ENCODE measurements around the gene TDO2.
"Not testable (repeated sequence)": the region's sequence is repeated elsewhere in the genome, so short reads cannot be mapped to it uniquely, and the experiment has no call there.

The TDO2 gene

GRCh38 chr4:155903453-155903852 is at the start of gene TDO2:
Gene TDO2 (plus strand): TSS chr4:155903696. CDS start chr4:155903759, 63 bp downstream.
- no peak for DNase-seq (ENCODE audit: low read depth)

- peak; percentile 31 for DNase-seq (ENCODE audit: low read depth)
Observed at GRCh38 chr4:155854582-155855226, 48.8 kb upstream of the TDO2 start.

- no peak for DNase-seq (ENCODE audit: low read depth)
Observed at GRCh38 chr4:155855897-155856296, 47.6 kb upstream of the TDO2 start.

GRCh38 chr4:155866177-155866576 is 37.3 kb upstream of the TDO2 start, which contains the start of gene ASIC5:
Gene ASIC5 (minus strand): TSS chr4:155866277. CDS start chr4:155866226, 51 bp downstream.
- DNase-seq (ENCODE audit: low read depth): no peak

- DNase-seq (ENCODE audit: low read depth): no peak
Observed at GRCh38 chr4:155875878-155876277, 27.6 kb upstream of the TDO2 start.

GRCh38 chr4:155877971-155878370 is 25.5 kb upstream of the TDO2 start:
- no peak for DNase-seq (ENCODE audit: low read depth)

- DNase-seq (ENCODE audit: low read depth): no peak
Observed at GRCh38 chr4:155878611-155879010, 24.9 kb upstream of the TDO2 start.

- no peak for DNase-seq (ENCODE audit: low read depth)
Observed at GRCh38 chr4:155879767-155880166, 23.7 kb upstream of the TDO2 start.

GRCh38 chr4:155881555-155881954 is 21.9 kb upstream of the TDO2 start:
- DNase-seq (ENCODE audit: low read depth): no peak

- DNase-seq (ENCODE audit: low read depth): no peak
Observed at GRCh38 chr4:155883895-155884294, 19.6 kb upstream of the TDO2 start.

- no peak for DNase-seq (ENCODE audit: low read depth)
Observed at GRCh38 chr4:155885666-155886065, 17.8 kb upstream of the TDO2 start.

- no peak for DNase-seq (ENCODE audit: low read depth)
Observed at GRCh38 chr4:155887045-155887444, 16.5 kb upstream of the TDO2 start.

GRCh38 chr4:155887847-155888570 is 15.5 kb upstream of the TDO2 start:
- DNase-seq (ENCODE audit: low read depth): no peak

- DNase-seq (ENCODE audit: low read depth): peak; percentile 71
Observed at GRCh38 chr4:155889031-155889793, 14.3 kb upstream of the TDO2 start.

GRCh38 chr4:155889946-155890345 is 13.6 kb upstream of the TDO2 start:
- no peak for DNase-seq (ENCODE audit: low read depth)

- no peak for DNase-seq (ENCODE audit: low read depth)
Observed at GRCh38 chr4:155891058-155891457, 12.4 kb upstream of the TDO2 start.

GRCh38 chr4:155898371-155898770 is 5.1 kb upstream of the TDO2 start:
- not testable (repeated sequence) for DNase-seq (ENCODE audit: low read depth)

GRCh38 chr4:155899891-155900290 is 3.6 kb upstream of the TDO2 start:
- DNase-seq (ENCODE audit: low read depth): no peak

- DNase-seq (ENCODE audit: low read depth): no peak
Observed at GRCh38 chr4:155900381-155900780, 3.1 kb upstream of the TDO2 start.

- no peak for DNase-seq (ENCODE audit: low read depth)
Observed at GRCh38 chr4:155901013-155901412, 2.5 kb upstream of the TDO2 start.

- no peak for DNase-seq (ENCODE audit: low read depth)
Observed at GRCh38 chr4:155904331-155904730, 835 bp downstream of the TDO2 start.

- DNase-seq (ENCODE audit: low read depth): peak; percentile 93
Observed at GRCh38 chr4:155906554-155907247, 3.2 kb downstream of the TDO2 start.
